Peyer's patch (tissue), 4 donors: Measurements from ENCODE around the gene SMIM21.

Source experiments
- CTCF ChIP-seq, 6 experiments: fragments of 450-650 bp in 4 of 6; fragments of 200-600 bp in 2 of 6; sonication (generic) in 1 of 6; IDR thresholded peaks; one replicate each; pipeline ENCODE4 v1.5.1; 2017 to 2019; ENCODE audit warnings: antibody characterized with exemption in 6 of 6, mild to moderate bottlenecking in 3 of 6, moderate library complexity in 1 of 6
- POLR2A ChIP-seq, 2 donors: fragments of 450-650 bp; IDR thresholded peaks; one replicate each; pipeline ENCODE4 v1.5.1; 2017; ENCODE audit warnings: antibody characterized with exemption in 2 of 2, mild to moderate bottlenecking in 2 of 2, moderate library complexity in 2 of 2

GRCh38 chr18:75391279-75392225, 36.0 kb downstream of the SMIM21 start:
- TF ChIP-seq CTCF (IDR thresholded peaks at IDR 0.05) (no peak), POLR2A (IDR thresholded peaks at IDR 0.05) (no peak)
